Measurements from ENCODE around the gene EFEMP2. TPM values are rescaled to one million over a fixed set of nuclear protein-coding genes. Genes with fewer than 3 reads are reported as not detected.

The EFEMP2 gene
- total and polyA plus RNA-seq, 2 experiments from 2014 or later, result 7.4 to 9.4 TPM

DNA sequence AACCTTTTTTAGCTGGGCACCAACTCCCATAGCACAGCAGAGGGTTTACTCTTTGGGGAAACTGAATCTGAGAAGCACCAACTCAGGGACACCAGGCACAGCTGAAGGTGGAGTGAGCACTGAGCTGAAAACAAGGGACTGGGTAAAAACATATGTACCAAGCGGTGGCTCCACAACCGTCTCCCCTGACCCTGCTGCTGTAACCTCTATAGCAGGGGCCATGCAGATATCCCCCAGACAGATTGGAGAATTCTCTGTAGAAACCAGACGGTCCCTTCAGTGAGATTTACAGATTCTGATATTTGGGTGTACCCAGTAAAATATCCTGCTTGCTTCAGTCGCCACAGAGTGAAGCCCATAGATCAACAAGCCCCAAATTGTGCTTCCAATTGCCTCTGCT, 43.1 kb downstream of the EFEMP2 start:
- Histone ChIP-seq H3K27me3 (ENCODE audit: insufficient read depth) (peaks cover 10% of the 10 kb centered on the region), H4K20me1 (replicated peaks; ENCODE audit: insufficient read depth) (no peaks in the 10 kb centered on the region; the same call in 1 of the 2 replicates), H3K4me1 (ENCODE audit: insufficient read depth) (peaks cover 5% of the 10 kb centered on the region; the same call in 1 of the 2 replicates), H2AFZ (no peak overlapping the region), H3K79me2 (replicated peaks; ENCODE audit: insufficient read depth) (0 out of 2 replicates have a peak, but pooled peaks cover 3% of the 10 kb centered on the region), H3K36me3 (ENCODE audit: insufficient read depth) (no peaks in the 10 kb centered on the region), H3F3A (replicated peaks; ENCODE audit: low read depth) (0 out of 2 replicates have a peak, but pooled peaks cover 3% of the 10 kb centered on the region), H3K9me2 (ENCODE audit: insufficient read depth) (peaks cover 6% of the 10 kb centered on the region; the same call in 1 of the 2 replicates), H3K27ac (ENCODE audit: low read depth) (no peak overlapping the region), H3K4me3 (no peak overlapping the region), H3K4me2 (no peak overlapping the region)
- peak; percentile 69 for TF ChIP-seq JUNB (IDR thresholded peaks at IDR 0.05; ENCODE audit: unreplicated experiment)
- TF ChIP-seq EZH2 (IDR thresholded peaks at IDR 0.05; ENCODE audit: low read depth, unreplicated experiment), result no peak
- no peaks in the 10 kb centered on the region for H3K9me3 Mint-ChIP-seq
- H3K27ac Mint-ChIP-seq, result no peak overlapping the region
- H3K4me1 Mint-ChIP-seq, result peaks cover 11% of the 10 kb centered on the region
- ATAC-seq (no peak), DNase-seq (ENCODE audit: low spot score) (no peak)
- no peaks in the 10 kb centered on the region for H3K36me3 Mint-ChIP-seq (ENCODE audit: low read depth)
- peaks cover 26% of the 10 kb centered on the region for H3K27me3 Mint-ChIP-seq (ENCODE audit: insufficient read depth, low read depth, poor library complexity)
- no peak overlapping the region; the same call in 2 of the 3 replicates for H3K4me3 Mint-ChIP-seq

- Histone ChIP-seq H3K4me1 (ENCODE audit: insufficient read depth) (no peaks in the 10 kb centered on the region), H3K4me3 (no peak overlapping the region), H4K20me1 (replicated peaks; ENCODE audit: insufficient read depth) (no peaks in the 10 kb centered on the region; the same call in 1 of the 2 replicates), H3K79me2 (replicated peaks; ENCODE audit: insufficient read depth) (no peaks in the 10 kb centered on the region), H3K36me3 (ENCODE audit: insufficient read depth) (no peaks in the 10 kb centered on the region), H3K27ac (ENCODE audit: low read depth) (no peak overlapping the region), H3K27me3 (ENCODE audit: insufficient read depth) (peaks cover under 1% of the 10 kb centered on the region; the same call in 1 of the 2 replicates), H3K9me2 (ENCODE audit: insufficient read depth) (peaks cover 4% of the 10 kb centered on the region; the same call in 1 of the 2 replicates), H3F3A (replicated peaks; ENCODE audit: low read depth) (0 out of 2 replicates have a peak, but pooled peaks cover 3% of the 10 kb centered on the region), H3K4me2 (no peak overlapping the region), H2AFZ (no peak overlapping the region)
- no peak for ATAC-seq
- no peak for DNase-seq (ENCODE audit: low spot score)
- Mint-ChIP-seq H3K4me3 (no peak overlapping the region), H3K36me3 (ENCODE audit: low read depth) (no peaks in the 10 kb centered on the region), H3K27ac (no peak overlapping the region), H3K9me3 (no peaks in the 10 kb centered on the region), H3K27me3 (ENCODE audit: insufficient read depth, low read depth, poor library complexity) (peaks cover 14% of the 10 kb centered on the region), H3K4me1 (peaks cover 6% of the 10 kb centered on the region; the same call in 2 of the 3 replicates)
- TF ChIP-seq POLR2AphosphoS5 (IDR thresholded peaks at IDR 0.05; ENCODE audit: low read depth) (no peak), REST (IDR thresholded peaks at IDR 0.05; ENCODE audit: unreplicated experiment) (no peak), JUNB (IDR thresholded peaks at IDR 0.05; ENCODE audit: unreplicated experiment) (no peak), STAT1 (IDR thresholded peaks at IDR 0.05; ENCODE audit: unreplicated experiment) (no peak), EZH2phosphoT487 (IDR thresholded peaks at IDR 0.05; ENCODE audit: unreplicated experiment) (no peak), EZH2 (IDR thresholded peaks at IDR 0.05; ENCODE audit: low read depth, unreplicated experiment) (no peak), ZNF331 (CRISPR knock-in tag; IDR thresholded peaks at IDR 0.05; ENCODE audit: low read depth) (no peak)
- TF ChIP-seq, protein P1, sequence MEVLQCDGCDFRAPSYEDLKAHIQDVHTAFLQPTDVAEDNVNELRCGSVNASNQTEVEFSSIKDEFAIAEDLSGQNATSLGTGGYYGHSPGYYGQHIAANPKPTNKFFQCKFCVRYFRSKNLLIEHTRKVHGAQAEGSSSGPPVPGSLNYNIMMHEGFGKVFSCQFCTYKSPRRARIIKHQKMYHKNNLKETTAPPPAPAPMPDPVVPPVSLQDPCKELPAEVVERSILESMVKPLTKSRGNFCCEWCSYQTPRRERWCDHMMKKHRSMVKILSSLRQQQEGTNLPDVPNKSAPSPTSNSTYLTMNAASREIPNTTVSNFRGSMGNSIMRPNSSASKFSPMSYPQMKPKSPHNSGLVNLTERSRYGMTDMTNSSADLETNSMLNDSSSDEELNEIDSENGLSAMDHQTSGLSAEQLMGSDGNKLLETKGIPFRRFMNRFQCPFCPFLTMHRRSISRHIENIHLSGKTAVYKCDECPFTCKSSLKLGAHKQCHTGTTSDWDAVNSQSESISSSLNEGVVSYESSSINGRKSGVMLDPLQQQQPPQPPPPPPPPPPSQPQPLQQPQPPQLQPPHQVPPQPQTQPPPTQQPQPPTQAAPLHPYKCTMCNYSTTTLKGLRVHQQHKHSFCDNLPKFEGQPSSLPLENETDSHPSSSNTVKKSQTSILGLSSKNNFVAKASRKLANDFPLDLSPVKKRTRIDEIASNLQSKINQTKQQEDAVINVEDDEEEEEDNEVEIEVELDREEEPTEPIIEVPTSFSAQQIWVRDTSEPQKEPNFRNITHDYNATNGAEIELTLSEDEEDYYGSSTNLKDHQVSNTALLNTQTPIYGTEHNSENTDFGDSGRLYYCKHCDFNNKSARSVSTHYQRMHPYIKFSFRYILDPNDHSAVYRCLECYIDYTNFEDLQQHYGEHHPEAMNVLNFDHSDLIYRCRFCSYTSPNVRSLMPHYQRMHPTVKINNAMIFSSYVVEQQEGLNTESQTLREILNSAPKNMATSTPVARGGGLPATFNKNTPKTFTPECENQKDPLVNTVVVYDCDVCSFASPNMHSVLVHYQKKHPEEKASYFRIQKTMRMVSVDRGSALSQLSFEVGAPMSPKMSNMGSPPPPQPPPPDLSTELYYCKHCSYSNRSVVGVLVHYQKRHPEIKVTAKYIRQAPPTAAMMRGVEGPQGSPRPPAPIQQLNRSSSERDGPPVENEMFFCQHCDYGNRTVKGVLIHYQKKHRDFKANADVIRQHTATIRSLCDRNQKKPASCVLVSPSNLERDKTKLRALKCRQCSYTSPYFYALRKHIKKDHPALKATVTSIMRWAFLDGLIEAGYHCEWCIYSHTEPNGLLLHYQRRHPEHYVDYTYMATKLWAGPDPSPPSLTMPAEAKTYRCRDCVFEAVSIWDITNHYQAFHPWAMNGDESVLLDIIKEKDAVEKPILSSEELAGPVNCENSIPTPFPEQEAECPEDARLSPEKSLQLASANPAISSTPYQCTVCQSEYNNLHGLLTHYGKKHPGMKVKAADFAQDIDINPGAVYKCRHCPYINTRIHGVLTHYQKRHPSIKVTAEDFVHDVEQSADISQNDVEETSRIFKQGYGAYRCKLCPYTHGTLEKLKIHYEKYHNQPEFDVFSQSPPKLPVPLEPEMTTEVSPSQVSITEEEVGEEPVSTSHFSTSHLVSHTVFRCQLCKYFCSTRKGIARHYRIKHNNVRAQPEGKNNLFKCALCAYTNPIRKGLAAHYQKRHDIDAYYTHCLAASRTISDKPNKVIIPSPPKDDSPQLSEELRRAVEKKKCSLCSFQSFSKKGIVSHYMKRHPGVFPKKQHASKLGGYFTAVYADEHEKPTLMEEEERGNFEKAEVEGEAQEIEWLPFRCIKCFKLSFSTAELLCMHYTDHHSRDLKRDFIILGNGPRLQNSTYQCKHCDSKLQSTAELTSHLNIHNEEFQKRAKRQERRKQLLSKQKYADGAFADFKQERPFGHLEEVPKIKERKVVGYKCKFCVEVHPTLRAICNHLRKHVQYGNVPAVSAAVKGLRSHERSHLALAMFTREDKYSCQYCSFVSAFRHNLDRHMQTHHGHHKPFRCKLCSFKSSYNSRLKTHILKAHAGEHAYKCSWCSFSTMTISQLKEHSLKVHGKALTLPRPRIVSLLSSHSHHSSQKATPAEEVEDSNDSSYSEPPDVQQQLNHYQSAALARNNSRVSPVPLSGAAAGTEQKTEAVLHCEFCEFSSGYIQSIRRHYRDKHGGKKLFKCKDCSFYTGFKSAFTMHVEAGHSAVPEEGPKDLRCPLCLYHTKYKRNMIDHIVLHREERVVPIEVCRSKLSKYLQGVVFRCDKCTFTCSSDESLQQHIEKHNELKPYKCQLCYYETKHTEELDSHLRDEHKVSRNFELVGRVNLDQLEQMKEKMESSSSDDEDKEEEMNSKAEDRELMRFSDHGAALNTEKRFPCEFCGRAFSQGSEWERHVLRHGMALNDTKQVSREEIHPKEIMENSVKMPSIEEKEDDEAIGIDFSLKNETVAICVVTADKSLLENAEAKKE (CRISPR knock-in tag; IDR thresholded peaks at IDR 0.05), result no peak
These were observed 45.4 kb downstream of the EFEMP2 start for GRCh38 chr11:65826984-65827735.

All from GM23338 (cell line).